ENCODE data around the gene MYH9. TPM values are rescaled to one million over a fixed set of nuclear protein-coding genes. Genes with fewer than 3 reads are reported as not detected.
A peak's percentile ranks its signal among the peaks of the same experiment; 100 is the strongest.
"Not testable (repeated sequence)": the region's sequence is repeated elsewhere in the genome, so short reads cannot be mapped to it uniquely, and the experiment has no call there.

Gene MYH9
- total RNA-seq, 1 experiment from 2014 or later = 380 TPM

- no peak for DNase-seq
These were observed 9.6 kb upstream of the MYH9 start for GRCh38 chr22:36397131-36398093.

GRCh38 chr22:36395915-36396314 is 8.1 kb upstream of the MYH9 start:
- H3K27me3 ChIP-seq = no peaks in the 10 kb centered on the region
- no peak overlapping the region for H3K4me3 ChIP-seq
- no peak for DNase-seq
- H3K9me3 ChIP-seq = no peaks in the 10 kb centered on the region
- H3K36me3 ChIP-seq = no peaks in the 10 kb centered on the region

More at GRCh38 chr22:36397131-36398093, 9.6 kb upstream of the MYH9 start:
- H3K9me3 ChIP-seq = no peaks in the 10 kb centered on the region
- no peak overlapping the region for H3K4me3 ChIP-seq
- no peaks in the 10 kb centered on the region for H3K36me3 ChIP-seq
- no peaks in the 10 kb centered on the region for H3K27me3 ChIP-seq

- no peak overlapping the region for H3K4me3 ChIP-seq
- no peaks in the 10 kb centered on the region for H3K27me3 ChIP-seq
- H3K36me3 ChIP-seq = no peaks in the 10 kb centered on the region; the same call in 1 of the 2 replicates
- DNase-seq = no peak
- H3K9me3 ChIP-seq = no peaks in the 10 kb centered on the region
These were observed 7.5 kb upstream of the MYH9 start for GRCh38 chr22:36395055-36395849.

DNA sequence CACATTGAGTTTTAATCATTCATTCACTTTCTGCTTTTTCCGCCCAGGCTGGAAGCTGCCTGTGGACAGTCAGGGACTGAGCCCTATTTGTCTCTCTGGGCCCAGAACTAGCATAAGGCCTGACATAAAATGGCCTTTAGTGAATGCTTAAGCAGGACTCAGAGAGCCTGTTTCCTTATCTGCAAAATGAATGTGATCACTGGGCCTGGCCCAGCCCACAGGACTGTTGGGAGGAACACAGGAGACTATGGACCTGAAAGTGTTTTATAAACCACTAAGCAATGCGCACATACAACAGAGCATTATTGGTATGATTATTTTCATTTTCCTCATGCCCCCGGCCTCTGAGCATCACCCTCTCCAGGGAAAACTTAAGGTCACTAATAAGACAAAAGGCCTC is 3.9 kb upstream of the MYH9 start:
- DNase-seq = no peak

DNA sequence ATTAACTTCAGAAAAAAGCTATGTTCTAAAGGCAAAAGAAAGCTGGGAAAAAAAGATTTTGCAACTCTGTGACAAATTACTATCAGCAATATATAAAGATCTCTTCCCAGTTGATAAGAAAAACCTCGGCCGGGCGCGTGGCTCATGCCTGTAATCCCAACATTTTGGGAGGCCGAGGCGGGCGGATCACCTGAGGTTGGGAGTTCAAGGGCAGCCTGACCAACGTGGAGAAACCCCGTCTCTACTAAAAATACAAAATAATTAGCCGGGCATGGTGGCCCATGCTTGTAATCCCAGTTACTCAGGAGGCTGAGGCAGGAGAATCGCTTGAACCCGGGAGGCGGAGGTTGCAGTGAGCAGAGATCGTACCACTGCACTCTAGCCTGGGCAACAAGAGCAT is 1.4 kb upstream of the MYH9 start:
- H3K27me3 ChIP-seq, H3K9me3 ChIP-seq, DNase-seq: not testable (repeated sequence)
- peaks cover 28% of the 10 kb centered on the region for H3K36me3 ChIP-seq
- H3K4me3 ChIP-seq = peak overlapping the region; percentile 52

More for the DNA sequence above, 3.9 kb upstream of the MYH9 start:
- no peaks in the 10 kb centered on the region for H3K27me3 ChIP-seq
- H3K4me3 ChIP-seq = no peak overlapping the region
- peaks cover 6% of the 10 kb centered on the region for H3K36me3 ChIP-seq
- H3K9me3 ChIP-seq = no peaks in the 10 kb centered on the region

DNA sequence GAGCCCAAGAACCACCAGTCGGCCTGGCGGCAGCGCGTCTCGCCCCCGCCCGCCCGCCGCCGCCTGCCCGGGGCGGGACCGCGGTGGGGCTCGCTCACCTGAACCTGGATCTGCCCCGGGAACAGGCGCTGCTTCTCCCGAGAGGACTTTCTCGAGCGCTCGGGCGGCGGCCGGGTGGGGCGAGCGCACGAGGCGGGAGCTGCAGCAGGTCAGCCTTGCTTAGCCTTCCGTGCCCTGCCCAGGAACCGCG is 133 bp downstream of the MYH9 start:
- Histone ChIP-seq H3K4me3 (peak overlapping the region; percentile 90), H3K27me3 (no peaks in the 10 kb centered on the region), H3K9me3 (no peaks in the 10 kb centered on the region), H3K36me3 (peaks cover 43% of the 10 kb centered on the region)
- DNase-seq = no peak

- no peaks in the 10 kb centered on the region for H3K27me3 ChIP-seq
- H3K9me3 ChIP-seq = no peaks in the 10 kb centered on the region
- H3K4me3 ChIP-seq = peak overlapping the region; percentile 90
- H3K36me3 ChIP-seq = peaks cover 49% of the 10 kb centered on the region
- DNase-seq = peak; percentile 51
These were observed 663 bp downstream of the MYH9 start for GRCh38 chr22:36386900-36387708.

- peaks cover 55% of the 10 kb centered on the region for H3K36me3 ChIP-seq
- H3K27me3 ChIP-seq = no peaks in the 10 kb centered on the region
- DNase-seq = peak; percentile 40
- peak overlapping the region; percentile 90 for H3K4me3 ChIP-seq
- H3K9me3 ChIP-seq = no peaks in the 10 kb centered on the region
These were observed 1.3 kb downstream of the MYH9 start for GRCh38 chr22:36386351-36386899.

DNA sequence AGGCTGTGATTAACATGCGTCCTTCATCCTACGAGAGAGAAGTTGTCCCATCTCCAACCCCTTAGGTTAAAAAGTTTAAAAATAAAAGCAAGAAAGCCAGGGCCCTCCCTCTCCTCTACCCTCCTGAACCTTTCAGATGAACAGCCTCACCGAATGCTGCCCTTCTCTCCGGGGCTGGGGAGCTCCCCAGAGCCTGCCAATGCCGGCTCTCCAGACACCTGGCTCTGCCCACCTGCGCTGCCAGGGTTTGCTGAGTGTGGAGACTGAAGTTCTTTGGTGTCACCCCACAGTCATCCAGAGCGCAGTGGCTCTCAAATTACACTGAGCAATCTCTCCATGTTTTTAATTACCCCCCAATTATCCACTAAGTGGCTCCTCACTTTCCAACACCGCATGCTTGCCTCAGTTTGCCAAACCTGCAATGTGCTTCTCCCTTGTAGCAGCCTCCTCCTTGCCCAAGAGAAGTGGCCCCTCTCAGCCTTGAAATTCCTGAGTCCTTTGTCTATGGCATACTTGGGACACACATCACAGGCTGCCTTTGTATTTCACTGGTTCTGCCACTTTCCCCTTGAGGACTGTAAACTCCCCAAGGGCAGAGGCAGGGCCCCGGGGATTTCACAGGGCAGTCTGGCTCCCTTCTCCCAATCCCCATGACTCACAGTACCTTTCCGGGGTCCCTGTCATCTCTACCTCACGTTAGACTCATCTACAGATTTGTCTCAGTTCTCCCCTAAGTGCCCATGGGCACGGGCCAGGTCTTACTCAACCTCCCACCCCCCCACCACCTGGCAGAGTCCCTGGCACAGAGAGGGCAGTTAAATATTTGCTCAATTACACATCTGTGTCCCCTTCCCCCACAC is 2.0 kb downstream of the MYH9 start:
- Histone ChIP-seq H3K4me3 (peak overlapping the region; percentile 90), H3K36me3 (peaks cover 62% of the 10 kb centered on the region), H3K9me3 (no peaks in the 10 kb centered on the region), H3K27me3 (no peaks in the 10 kb centered on the region)
- DNase-seq = peak; percentile 86

DNA sequence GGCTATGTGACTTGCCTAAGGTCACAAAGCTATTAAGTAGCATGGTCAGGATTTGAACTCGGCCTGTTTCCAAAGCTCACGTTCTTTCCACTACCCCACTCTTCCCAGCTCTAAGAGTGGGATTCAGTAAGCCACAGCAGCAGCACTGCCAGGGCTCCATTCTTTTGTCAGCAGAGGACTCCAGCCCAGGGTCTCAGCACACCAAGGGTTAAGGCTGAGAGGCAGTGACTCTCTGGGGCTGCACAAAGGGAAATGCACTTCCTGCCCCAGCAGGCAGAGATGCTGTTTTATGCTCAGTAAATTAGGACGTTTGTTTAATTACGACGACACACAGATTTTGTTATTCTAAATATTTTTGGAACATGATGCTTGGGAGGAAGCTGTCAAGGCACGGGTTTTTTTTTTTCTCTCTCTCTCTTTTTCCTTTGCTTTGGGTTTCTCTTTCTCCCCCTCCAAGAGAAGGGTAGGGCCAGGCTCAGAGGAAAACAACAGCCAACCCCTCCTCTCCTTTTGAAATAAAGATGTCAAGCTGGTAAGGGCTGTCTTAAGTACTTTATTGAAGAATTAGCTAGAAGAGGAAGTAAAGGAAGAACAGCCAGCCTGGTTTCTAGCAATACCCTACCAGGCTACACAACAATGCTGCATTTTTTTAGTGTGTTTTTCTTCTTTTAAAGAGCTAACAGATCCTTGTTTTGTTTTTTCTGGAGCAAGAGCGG is 2.8 kb downstream of the MYH9 start:
- Histone ChIP-seq H3K9me3 (no peaks in the 10 kb centered on the region), H3K36me3 (peaks cover 70% of the 10 kb centered on the region), H3K4me3 (peak overlapping the region; percentile 90), H3K27me3 (no peaks in the 10 kb centered on the region)
- no peak for DNase-seq

- peak; percentile 57 for DNase-seq
- Histone ChIP-seq H3K36me3 (peaks cover 82% of the 10 kb centered on the region), H3K27me3 (no peaks in the 10 kb centered on the region), H3K4me3 (no peak overlapping the region), H3K9me3 (no peaks in the 10 kb centered on the region)
These were observed 4.6 kb downstream of the MYH9 start for GRCh38 chr22:36383110-36383581.

DNA sequence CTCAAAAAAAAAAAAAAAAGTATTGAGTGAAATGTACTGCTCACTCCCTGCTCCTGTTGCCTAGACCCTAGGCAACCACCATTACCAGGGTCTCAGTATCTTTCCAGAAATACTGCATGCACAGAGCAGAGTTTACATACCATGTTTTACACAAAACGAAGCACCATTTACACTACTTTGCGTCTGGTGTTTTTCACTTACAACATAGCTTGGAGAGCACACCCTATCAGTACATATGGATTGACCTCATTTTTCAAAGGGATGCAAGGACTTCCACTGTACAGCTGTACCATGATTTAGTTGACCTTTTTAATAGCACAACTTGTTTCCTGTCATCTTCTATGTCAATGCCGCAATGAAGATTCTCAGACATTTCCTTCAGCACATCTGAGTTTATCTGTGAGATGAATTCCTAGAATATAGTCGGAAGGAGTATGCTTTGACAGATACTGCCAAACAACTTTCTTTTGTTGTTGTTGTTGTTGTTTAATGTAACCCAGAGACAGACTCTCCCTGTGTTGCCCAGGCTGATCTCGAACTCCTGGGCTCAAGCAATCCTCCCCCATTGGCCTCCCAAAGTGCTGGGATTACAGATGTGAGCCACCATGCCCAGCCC is 6.1 kb downstream of the MYH9 start:
- Histone ChIP-seq H3K9me3 (no peaks in the 10 kb centered on the region), H3K27me3 (no peaks in the 10 kb centered on the region), H3K4me3 (no peak overlapping the region), H3K36me3 (peaks cover 91% of the 10 kb centered on the region)
- no peak for DNase-seq

DNA sequence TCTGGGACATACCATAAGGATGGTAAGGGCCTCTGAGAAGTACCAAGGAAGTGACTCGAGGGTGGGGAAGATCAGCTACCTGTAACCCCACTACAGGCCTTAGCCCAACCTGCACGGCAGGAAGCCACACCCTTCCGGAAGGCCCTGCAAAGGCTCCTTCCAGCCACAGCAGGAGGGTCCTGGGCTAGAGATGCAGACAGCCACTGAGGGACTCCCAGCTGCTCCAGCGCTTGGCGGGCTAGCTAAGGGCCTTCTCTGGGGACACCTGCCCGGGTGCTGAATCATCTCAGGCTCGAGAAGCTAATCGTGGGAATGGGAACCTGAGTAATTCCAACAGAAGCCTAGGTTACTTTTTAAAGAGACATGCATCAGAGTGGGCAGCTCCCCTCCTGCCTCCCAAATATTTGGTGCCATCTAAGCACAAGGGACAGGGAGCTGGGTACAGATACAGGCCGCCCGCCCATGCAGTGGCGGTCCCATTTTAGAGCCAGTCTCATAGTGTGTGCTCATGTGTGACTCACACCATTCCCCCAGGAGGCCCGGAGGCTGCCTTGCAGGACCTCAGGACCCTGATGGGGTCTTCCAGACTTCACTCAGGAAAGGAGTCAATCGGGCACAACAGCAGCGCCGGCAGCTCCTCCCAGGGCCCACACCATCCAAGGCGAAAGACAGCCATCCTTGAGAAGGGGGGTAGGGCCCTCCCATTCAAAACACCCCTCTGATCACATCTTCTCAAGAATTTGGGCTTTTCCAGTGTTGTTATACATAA is 8.0 kb downstream of the MYH9 start:
- Histone ChIP-seq H3K27me3 (no peaks in the 10 kb centered on the region), H3K4me3 (no peak overlapping the region), H3K9me3 (no peaks in the 10 kb centered on the region), H3K36me3 (peaks cover 89% of the 10 kb centered on the region)
- DNase-seq = no peak

GRCh38 chr22:36378869-36379217 is 8.9 kb downstream of the MYH9 start:
- Histone ChIP-seq H3K36me3 (peaks cover 92% of the 10 kb centered on the region), H3K4me3 (no peak overlapping the region), H3K27me3 (no peaks in the 10 kb centered on the region), H3K9me3 (no peaks in the 10 kb centered on the region)
- no peak for DNase-seq

All from MG63 (cell line).